HCT116 (cell line): ENCODE results near the gene ZNF648. TPM values are rescaled to one million over a fixed set of nuclear protein-coding genes. Genes with fewer than 3 reads are reported as not detected.

Experiments
- ATAC-seq: fragments of 200-7000 bp; cut with Tn5 transposase; 2 replicates; pipeline ENCODE4 v1.9.1; 2020; ENCODE audit warnings: mild to moderate bottlenecking, moderate library complexity
- BruUV-seq: library from RNA; stranded (reverse); fragments of 400-500 nt; replicated peaks from 2 replicates; lab custom pipeline; 2021; lab: Mats Ljungman, UMichigan
- CTCF ChIA-PET: fragments of 300-600 bp; sonication (Branson Sonifier 250); formaldehyde crosslinking; loops from one replicate; lab custom pipeline; 2021; ENCODE audit warnings: antibody characterized with exemption; lab: Charles Lee
- POLR2A ChIA-PET: fragments of 300-600, 350-600 bp; sonication (Branson Sonifier 250); formaldehyde crosslinking; loops from one replicate; lab custom pipeline; 2021; ENCODE audit warnings: antibody characterized with exemption; lab: Charles Lee
- RAD21 ChIA-PET, 2 experiments: fragments of 300-600 bp; sonication (Branson Sonifier 250); formaldehyde crosslinking; loops; one replicate each; lab custom pipeline; 2023; ENCODE audit warnings: low total read pairs in 2 of 2; ENCODE audit not compliant: uncharacterized antibody in 2 of 2, unreplicated experiment in 2 of 2, low non-redundant PET in 1 of 2; lab: Charles Lee
- DNase-seq: peaks from one replicate; pipeline ENCODE4 v3.0.0-alpha.2; 2010; ENCODE audit warnings: low read depth, low spot score
- H2AFZ ChIP-seq: fragments of 200-600 bp; shearing (Covaris generic), sonication (generic); 2 replicates; pipeline ENCODE4 v1.6.1; 2017; ENCODE audit warnings: low read depth, mixed run types, mixed read lengths, antibody characterized with exemption, low read length; ENCODE audit not compliant: poor library complexity, severe bottlenecking
- H3K27ac ChIP-seq: 2 replicates; pipeline ENCODE4 v1.5.1; 2012; ENCODE audit warnings: low read depth, low read length
- H3K27me3 ChIP-seq: fragments of 200-600 bp; sonication (generic); 2 replicates; pipeline ENCODE4 v1.6.1; 2016; ENCODE audit warnings: mixed run types, low read length, mixed read lengths; ENCODE audit not compliant: insufficient read depth
- H3K36me3 ChIP-seq, 2 experiments: fragments of 200-500 bp in 1 of 2; fragments of 200-600 bp in 1 of 2; sonication (Bioruptor generic) in 1 of 2; sonication (generic) in 1 of 2; 2 replicates each; pipeline versions ENCODE4 v1.5.1 to v1.6.1; 2014 to 2016; ENCODE audit warnings: low read length in 2 of 2, inconsistent platforms in 1 of 2, mixed read lengths in 1 of 2, mixed run types in 1 of 2; ENCODE audit not compliant: insufficient read depth in 2 of 2, control insufficient read depth in 1 of 2
- H3K4me1 ChIP-seq, 2 experiments: fragments of 200-600 bp in 1 of 2; sonication (generic) in 1 of 2; 2 replicates each; pipeline versions ENCODE4 v1.5.1 to v1.6.1; 2012 to 2017; ENCODE audit warnings: low read length in 2 of 2, inconsistent platforms in 1 of 2, mild to moderate bottlenecking in 1 of 2, mixed read lengths in 1 of 2, mixed run types in 1 of 2, moderate library complexity in 1 of 2; ENCODE audit not compliant: insufficient read depth in 2 of 2, control insufficient read depth in 1 of 2
- H3K4me2 ChIP-seq: fragments of 200-600 bp; sonication (generic); 2 replicates; pipeline ENCODE4 v1.6.1; 2017; ENCODE audit warnings: mixed run types, low read length, mixed read lengths
- H3K4me3 ChIP-seq, 2 experiments: fragments of 200-600 bp in 1 of 2; sonication (generic) in 1 of 2; replicated peaks in 1 of 2; 2 replicates each; pipeline ENCODE4 v1.5.1; 2011 to 2016; ENCODE audit warnings: low read length in 2 of 2, control low read depth in 1 of 2, low read depth in 1 of 2, mild to moderate bottlenecking in 1 of 2, mixed read lengths in 1 of 2, mixed run types in 1 of 2
- H3K79me2 ChIP-seq: fragments of 200-600 bp; sonication (generic); 2 replicates; pipeline ENCODE4 v1.6.1; 2017; ENCODE audit warnings: mild to moderate bottlenecking, mixed run types, low read length, moderate library complexity, mixed read lengths; ENCODE audit not compliant: insufficient read depth
- H3K9ac ChIP-seq: fragments of 200-600 bp; sonication (generic); 2 replicates; pipeline ENCODE4 v1.6.1; 2016; ENCODE audit warnings: low read length, mixed read lengths
- H3K9me2 ChIP-seq: fragments of 200-600 bp; sonication (generic), shearing (Covaris generic); 2 replicates; pipeline ENCODE4 v1.6.1; 2017; ENCODE audit warnings: mixed run types, mild to moderate bottlenecking, moderate library complexity; ENCODE audit not compliant: insufficient read depth
- H3K9me3 ChIP-seq, 2 experiments: fragments of 200-500 bp in 1 of 2; fragments of 200-600 bp in 1 of 2; sonication (Bioruptor generic) in 1 of 2; sonication (generic) in 1 of 2; 2 replicates each; pipeline ENCODE4 v1.6.1; 2014 to 2017; ENCODE audit warnings: low read length in 2 of 2, mixed read lengths in 2 of 2, inconsistent platforms in 1 of 2, low read depth in 1 of 2, mild to moderate bottlenecking in 1 of 2, mixed run types in 1 of 2, moderate library complexity in 1 of 2; ENCODE audit not compliant: control insufficient read depth in 1 of 2, insufficient read depth in 1 of 2
- H4K20me1 ChIP-seq: fragments of 200-600 bp; sonication (generic), shearing (Covaris generic); 2 replicates; pipeline ENCODE4 v1.6.1; 2017; ENCODE audit warnings: mixed run types, mild to moderate bottlenecking, moderate library complexity; ENCODE audit not compliant: insufficient read depth
- ATF3 ChIP-seq: IDR thresholded peaks from 2 replicates; pipeline ENCODE4 v1.6.1; 2012
- CBX3 ChIP-seq: IDR thresholded peaks from 2 replicates; pipeline ENCODE4 v1.6.1; 2012; ENCODE audit warnings: low read depth
- CEBPB ChIP-seq: IDR thresholded peaks from 2 replicates; pipeline ENCODE4 v1.6.1; 2012; ENCODE audit warnings: low read depth
- EGR1 ChIP-seq: IDR thresholded peaks from 2 replicates; pipeline ENCODE4 v1.6.1; 2012; ENCODE audit warnings: low read depth
- ELF1 ChIP-seq: IDR thresholded peaks from 2 replicates; pipeline ENCODE4 v1.6.1; 2012; ENCODE audit warnings: low read depth, borderline replicate concordance
- FOSL1 ChIP-seq: IDR thresholded peaks from 2 replicates; pipeline ENCODE4 v1.6.1; 2012; ENCODE audit warnings: low read depth
- JUND ChIP-seq: IDR thresholded peaks from 2 replicates; pipeline ENCODE4 v1.6.1; 2012
- MAX ChIP-seq: IDR thresholded peaks from 2 replicates; pipeline ENCODE4 v1.6.1; 2012
- POLR2A ChIP-seq: IDR thresholded peaks from 2 replicates; pipeline ENCODE4 v1.7.0; 2011; ENCODE audit warnings: borderline replicate concordance; ENCODE audit not compliant: insufficient read depth, insufficient read length; ENCODE audit errors: extremely low read depth
- POLR2AphosphoS5 ChIP-seq: IDR thresholded peaks from 2 replicates; pipeline ENCODE4 v1.6.1; 2011; ENCODE audit warnings: mild to moderate bottlenecking, low read depth, low read length, moderate library complexity
- SIN3A ChIP-seq: IDR thresholded peaks from 2 replicates; pipeline ENCODE4 v1.6.1; 2012; ENCODE audit warnings: low read depth
- SP1 ChIP-seq: IDR thresholded peaks from 2 replicates; pipeline ENCODE4 v1.6.1; 2012; ENCODE audit warnings: low read depth
- SRF ChIP-seq: IDR thresholded peaks from 2 replicates; pipeline ENCODE4 v1.6.1; 2012; ENCODE audit warnings: low read depth
- TCF7L2 ChIP-seq: IDR thresholded peaks from 2 replicates; pipeline ENCODE4 v1.7.0; 2011; ENCODE audit warnings: borderline replicate concordance, inconsistent platforms; ENCODE audit not compliant: insufficient read depth, insufficient read length; ENCODE audit errors: extremely low read depth
- YY1 ChIP-seq: IDR thresholded peaks from 2 replicates; pipeline ENCODE4 v1.6.1; 2011; ENCODE audit warnings: low read length, low read depth, moderate library complexity, mild to moderate bottlenecking; ENCODE audit not compliant: insufficient replicate concordance; ENCODE audit errors: extremely low read depth
- ZNF274 ChIP-seq: fragments of 200-500 bp; sonication (Bioruptor generic); IDR thresholded peaks from 2 replicates; pipeline ENCODE4 v1.6.1; 2014; ENCODE audit warnings: mild to moderate bottlenecking, low read depth, low read length, inconsistent platforms
- intact Hi-C: fragments of 100-400 bp; cut with micrococcal nuclease; formaldehyde crosslinking; loops from 2 replicates; pipeline ENCODE4 v1.10.0; 2022
- total RNA-seq: library from RNA; stranded (reverse); gene quantifications from one replicate; pipeline ENCODE4 v1.2.1, GENCODE V29; 2021; ENCODE audit not compliant: unreplicated experiment

ZNF648 gene
- total RNA-seq, 1 experiment from 2014 or later = 0.57 TPM

- POLR2A ChIA-PET = interaction anchor here (1.2 kb wide), 1 partner anchor 339 kb away, joined by 3 read pairs; the partner anchor contains the start of gene GLUL
- intact Hi-C loops = no loop called here
- CTCF ChIA-PET = interaction anchor here (1.1 to 2.0 kb wide), 4 partner anchors 10 to 574 kb away, joined by 3 to 8 read pairs (median 7); no protein-coding TSS in a partner anchor
- no TSS peak for BruUV-seq
- no peaks in the 10 kb centered on the region for H3K4me1 ChIP-seq
- RAD21 ChIA-PET = interaction anchor here in 1 of 2 experiments (1.0 kb wide), 1 partner anchor 115 kb away, joined by 4 read pairs; no protein-coding TSS in a partner anchor
- H3K27me3 ChIP-seq = no peaks in the 10 kb centered on the region
- no peaks in the 10 kb centered on the region for H3K9me3 ChIP-seq
- no peak overlapping the region for H3K9ac ChIP-seq
- H3K27ac ChIP-seq = no peak overlapping the region
- H3K36me3 ChIP-seq = no peaks in the 10 kb centered on the region
- no peaks in the 10 kb centered on the region for H3K79me2 ChIP-seq
- no peak overlapping the region for H3K4me2 ChIP-seq
- no peak overlapping the region for H3K4me3 ChIP-seq
- TF ChIP-seq ELF1 = no peak
- no peak for TF ChIP-seq SRF
- TF ChIP-seq EGR1 = no peak
- TF ChIP-seq JUND = no peak
- TF ChIP-seq ZNF274 = no peak
- TF ChIP-seq CBX3 = no peak
- no peak for TF ChIP-seq FOSL1
- TF ChIP-seq YY1 = no peak
- no peak for TF ChIP-seq POLR2AphosphoS5
- TF ChIP-seq POLR2A = no peak
- no peak for TF ChIP-seq ATF3
- TF ChIP-seq SIN3A = no peak
- TF ChIP-seq, all 23 proteins: peak for 0
- Histone ChIP-seq H4K20me1 (no peaks in the 10 kb centered on the region), H2AFZ (no peak overlapping the region), H3K9me2 (no peaks in the 10 kb centered on the region)
- DNase-seq = no peak
- ATAC-seq = no peak
These were observed 9.2 kb downstream of the ZNF648 start for GRCh38 chr1:182052355-182052754.

- TF ChIP-seq TCF7L2 (no peak), SRF (no peak), ELF1 (no peak), JUND (no peak), MAX (no peak), ZNF274 (no peak), EGR1 (no peak), CBX3 (no peak), SP1 (no peak), SIN3A (no peak), CEBPB (no peak)
- Histone ChIP-seq H4K20me1 (no peaks in the 10 kb centered on the region), H3K9ac (no peak overlapping the region), H3K27ac (no peak overlapping the region), H3K9me2 (no peaks in the 10 kb centered on the region), H3K9me3 (no peaks in the 10 kb centered on the region), H3K36me3 (no peaks in the 10 kb centered on the region), H2AFZ (no peak overlapping the region), H3K27me3 (no peaks in the 10 kb centered on the region), H3K79me2 (no peaks in the 10 kb centered on the region), H3K4me3 (no peak overlapping the region), H3K4me1 (no peaks in the 10 kb centered on the region), H3K4me2 (no peak overlapping the region)
- ATAC-seq (no peak), DNase-seq (no peak)
- BruUV-seq = no TSS peak
- ChIA-PET CTCF (interaction anchor here (1.1 to 2.0 kb wide), 4 partner anchors 10 to 573 kb away, joined by 3 to 8 read pairs (median 7); no protein-coding TSS in a partner anchor), POLR2A (no interaction called here), RAD21 (interaction anchor here in 1 of 2 experiments (1.0 kb wide), 1 partner anchor 115 kb away, joined by 4 read pairs; no protein-coding TSS in a partner anchor)
- intact Hi-C loops = no loop called here
These were observed 9.6 kb downstream of the ZNF648 start for GRCh38 chr1:182051938-182052337.
